Measurements from ENCODE around the gene RIC1. TPM values are rescaled to one million over a fixed set of nuclear protein-coding genes. Genes with fewer than 3 reads are reported as not detected.

RIC1 gene
- total and polyA plus RNA-seq, 9 of the 15 experiments (the other 6 are each of a cell fraction or from before 2014, with no cell fraction given), result 3.2 to 25.8 (median 15.0) TPM

DNA sequence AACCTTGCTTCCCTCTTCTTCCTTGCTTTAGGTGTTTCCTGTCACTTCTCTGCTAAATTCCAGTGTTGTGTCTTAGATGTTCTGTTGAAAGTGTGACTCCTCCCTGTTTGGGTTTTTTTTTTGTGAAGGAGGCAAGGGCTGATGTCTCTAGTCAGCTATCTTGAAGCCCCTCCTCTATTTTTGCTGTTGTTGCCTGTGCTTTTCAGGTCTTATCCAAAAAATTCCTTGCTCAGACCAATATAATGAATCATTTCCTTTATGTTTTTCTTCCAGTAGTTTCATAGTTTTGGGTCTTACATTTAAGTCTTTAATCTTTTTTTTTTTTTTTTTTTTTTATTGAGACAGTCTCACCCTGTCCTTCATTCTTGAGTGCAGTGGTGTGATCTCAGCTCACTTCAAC lies 22.3 kb downstream of the RIC1 start:
- no peaks in the 10 kb centered on the region for H3K27me3 ChIP-seq (ENCODE audit: control insufficient read depth in 2 of 2, insufficient read depth in 2 of 2, low read length in 2 of 2)
- intact Hi-C loops (cut with micrococcal nuclease), result no loop called here

More for the DNA sequence above, 22.3 kb downstream of the RIC1 start:
- Histone ChIP-seq H4K20me1 (replicated peaks; ENCODE audit: control insufficient read depth, insufficient read depth, low read length) (no peaks in the 10 kb centered on the region), H3K79me2 (ENCODE audit: control insufficient read depth, insufficient read depth, low read length) (peaks cover 88% of the 10 kb centered on the region), H3K4me3 (no peak overlapping the region), H3K27ac (ENCODE audit: extremely low read depth, low read depth, low read length) (no peak overlapping the region), H3K9me1 (ENCODE audit: control insufficient read depth, insufficient read depth, low read length) (no peaks in the 10 kb centered on the region), H3K4me2 (ENCODE audit: insufficient read depth, low read length) (no peak overlapping the region), H3K9ac (ENCODE audit: insufficient read depth in 1 of 2, low read depth in 2 of 2, low read length in 2 of 2) (no peak overlapping the region), H3K9me3 (replicated peaks; ENCODE audit: control insufficient read depth, insufficient read depth, low read depth, low read length) (peaks cover 8% of the 10 kb centered on the region), H2AFZ (ENCODE audit: low read depth, low read length) (no peak overlapping the region), H3K4me1 (replicated peaks in 1 of 2; ENCODE audit: control insufficient read depth in 2 of 2, insufficient read depth in 2 of 2, low read length in 2 of 2) (no peaks in the 10 kb centered on the region; a peak in 1 of 5 replicates), H3K36me3 (ENCODE audit: control insufficient read depth, insufficient read depth, low read length) (no peaks in the 10 kb centered on the region)
- no TSS peak for BruUV-seq (replicated peaks)
- in situ Hi-C loops (cut with MboI), result no loop called here
- ChIA-PET CTCF (ENCODE audit: low intra/inter-chr PET ratio) (no interaction called here), POLR2A (no interaction called here)
- TF ChIP-seq IRF2 (CRISPR knock-in tag; IDR thresholded peaks at IDR 0.05) (no peak), ZNF561 (CRISPR knock-in tag; conservative IDR thresholded peaks at IDR 0.05) (no peak), ZKSCAN8 (CRISPR knock-in tag; IDR thresholded peaks at IDR 0.05) (no peak), U2AF2 (optimal IDR thresholded peaks at IDR 0.05; ENCODE audit: low read depth, low read length) (no peak), MAZ (CRISPR knock-in tag; conservative IDR thresholded peaks at IDR 0.05 in 1 of 2, IDR thresholded peaks at IDR 0.05 in 1 of 2) (no peak), GATA2 (CRISPR knock-in tag; IDR thresholded peaks at IDR 0.05) (no peak), LCOR (CRISPR knock-in tag; IDR thresholded peaks at IDR 0.05) (no peak), PHF20 (IDR thresholded peaks at IDR 0.05; ENCODE audit: partially characterized antibody) (no peak), PHB (CRISPR knock-in tag; IDR thresholded peaks at IDR 0.05) (no peak), PTBP1 (IDR thresholded peaks at IDR 0.05; ENCODE audit: low read depth, low read length) (no peak), NCOR1 (IDR thresholded peaks at IDR 0.05) (no peak)
- TF ChIP-seq, protein P1, sequence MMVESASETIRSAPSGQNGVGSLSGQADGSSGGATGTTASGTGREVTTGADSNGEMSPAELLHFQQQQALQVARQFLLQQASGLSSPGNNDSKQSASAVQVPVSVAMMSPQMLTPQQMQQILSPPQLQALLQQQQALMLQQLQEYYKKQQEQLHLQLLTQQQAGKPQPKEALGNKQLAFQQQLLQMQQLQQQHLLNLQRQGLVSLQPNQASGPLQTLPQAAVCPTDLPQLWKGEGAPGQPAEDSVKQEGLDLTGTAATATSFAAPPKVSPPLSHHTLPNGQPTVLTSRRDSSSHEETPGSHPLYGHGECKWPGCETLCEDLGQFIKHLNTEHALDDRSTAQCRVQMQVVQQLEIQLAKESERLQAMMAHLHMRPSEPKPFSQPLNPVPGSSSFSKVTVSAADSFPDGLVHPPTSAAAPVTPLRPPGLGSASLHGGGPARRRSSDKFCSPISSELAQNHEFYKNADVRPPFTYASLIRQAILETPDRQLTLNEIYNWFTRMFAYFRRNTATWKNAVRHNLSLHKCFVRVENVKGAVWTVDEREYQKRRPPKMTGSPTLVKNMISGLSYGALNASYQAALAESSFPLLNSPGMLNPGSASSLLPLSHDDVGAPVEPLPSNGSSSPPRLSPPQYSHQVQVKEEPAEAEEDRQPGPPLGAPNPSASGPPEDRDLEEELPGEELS (CRISPR knock-in tag; IDR thresholded peaks at IDR 0.05; ENCODE audit: borderline replicate concordance), result no peak
- no peak for FAIRE-seq
- DNase-seq (ENCODE audit: extremely low read depth in 1 of 4, low spot score in 3 of 4), result no peak
- no peak for ATAC-seq
